Epithelial cell of proximal tubule (primary cell): ENCODE results near the gene ADCY2. TPM values are rescaled to one million over a fixed set of nuclear protein-coding genes. Genes with fewer than 3 reads are reported as not detected.

ENCODE experiments used
- DNase-seq: peaks from one replicate; pipeline ENCODE4 v3.0.0-alpha.2; 2011; ENCODE audit warnings: low read depth
- H3K4me3 ChIP-seq: 2 replicates; pipeline ENCODE4 v1.5.1; 2011; ENCODE audit warnings: low read depth, mild to moderate bottlenecking, low read length
- CTCF ChIP-seq: conservative IDR thresholded peaks from 2 replicates; pipeline ENCODE4 v1.5.1; 2012; ENCODE audit warnings: low read depth, mild to moderate bottlenecking, low read length
- total RNA-seq: library from RNA; depleted of rRNA; stranded (reverse); fragments of >200 nt; gene quantifications from 2 replicates; pipeline ENCODE4 v1.2.3, GENCODE V29; 2015

Gene ADCY2
- total RNA-seq, 1 donor from 2014 or later, result 0.12 TPM

- no peak for TF ChIP-seq CTCF
- H3K4me3 ChIP-seq, result no peak overlapping the region
- no peak for DNase-seq
Observed at GRCh38 chr5:7779019-7780005, 383.4 kb downstream of the ADCY2 start.

- no peak for DNase-seq
- no peak for TF ChIP-seq CTCF
- H3K4me3 ChIP-seq, result no peak overlapping the region
Observed at GRCh38 chr5:7781899-7782298, 386.0 kb downstream of the ADCY2 start.

- no peak for TF ChIP-seq CTCF
- no peak for DNase-seq
- no peak overlapping the region for H3K4me3 ChIP-seq
Observed at GRCh38 chr5:7784683-7785380, 388.9 kb downstream of the ADCY2 start.

GRCh38 chr5:7787770-7788169 lies 391.8 kb downstream of the ADCY2 start:
- no peak overlapping the region for H3K4me3 ChIP-seq
- DNase-seq, result no peak
- TF ChIP-seq CTCF, result no peak

- no peak for DNase-seq
- no peak overlapping the region for H3K4me3 ChIP-seq
- no peak for TF ChIP-seq CTCF
Observed at GRCh38 chr5:7789567-7789966, 393.6 kb downstream of the ADCY2 start.

- no peak for TF ChIP-seq CTCF
- no peak overlapping the region for H3K4me3 ChIP-seq
- DNase-seq, result no peak
Observed at GRCh38 chr5:7793895-7794294, 398.0 kb downstream of the ADCY2 start.
